SU-DHL-6 (cell line): ENCODE measurements around the gene ST3GAL6.

ENCODE experiments used
- H2AFZ ChIP-seq: fragments of 200-600 bp; sonication (generic); 2 replicates; pipeline ENCODE4 v1.6.1; 2014; ENCODE audit warnings: low read depth, mild to moderate bottlenecking, moderate library complexity, mixed read lengths, antibody characterized with exemption, low read length; ENCODE audit not compliant: severe bottlenecking
- H3F3A ChIP-seq: fragments of 200-600 bp; shearing (Covaris generic); 2 replicates; pipeline ENCODE4 v1.6.0; 2016; ENCODE audit warnings: antibody characterized with exemption, mild to moderate bottlenecking; ENCODE audit not compliant: insufficient read depth
- H3K27ac ChIP-seq: fragments of 200-600 bp; sonication (generic); 2 replicates; pipeline ENCODE4 v1.5.1; 2016; ENCODE audit warnings: low read depth, mild to moderate bottlenecking, low read length, moderate library complexity, mixed read lengths
- H3K27me3 ChIP-seq: fragments of 200-600 bp; sonication (generic), shearing (Covaris generic); 2 replicates; pipeline ENCODE4 v1.6.0; 2014; ENCODE audit warnings: mild to moderate bottlenecking, low read length
- H3K36me3 ChIP-seq: fragments of 200-600 bp; sonication (generic); 2 replicates; pipeline ENCODE4 v1.6.1; 2014; ENCODE audit warnings: mild to moderate bottlenecking, low read length, mixed read lengths
- H3K4me2 ChIP-seq: fragments of 300-600, 200-600 bp; shearing (Covaris generic), sonication (generic); 2 replicates; pipeline ENCODE4 v1.6.0; 2014; ENCODE audit warnings: low read length, low read depth, mild to moderate bottlenecking; ENCODE audit not compliant: poor library complexity, severe bottlenecking
- H3K4me3 ChIP-seq: fragments of 200-600 bp; sonication (generic); 2 replicates; pipeline ENCODE4 v1.5.1; 2014; ENCODE audit warnings: antibody characterized with exemption, low read length, mild to moderate bottlenecking, mixed read lengths; ENCODE audit not compliant: insufficient read depth, poor library complexity, severe bottlenecking
- H3K79me2 ChIP-seq: fragments of 200-600 bp; sonication (generic); 2 replicates; pipeline ENCODE4 v1.6.1; 2014; ENCODE audit warnings: mild to moderate bottlenecking, low read length, moderate library complexity; ENCODE audit not compliant: insufficient read depth
- H3K9ac ChIP-seq: fragments of 200-600 bp; sonication (generic); 2 replicates; pipeline ENCODE4 v1.7.0; 2014; ENCODE audit warnings: mild to moderate bottlenecking, low read length
- H3K9me2 ChIP-seq: fragments of 200-600 bp; sonication (generic); replicated peaks from 2 replicates; pipeline ENCODE4 v1.6.1; 2014; ENCODE audit warnings: low read length; ENCODE audit not compliant: insufficient read depth
- H3K9me3 ChIP-seq: fragments of 200-600 bp; sonication (generic); 2 replicates; pipeline ENCODE4 v1.6.1; 2014; ENCODE audit warnings: low read length, mixed read lengths; ENCODE audit not compliant: insufficient read depth
- H4K20me1 ChIP-seq: fragments of 200-600 bp; sonication (generic); 2 replicates; pipeline ENCODE4 v1.6.1; 2014; ENCODE audit warnings: low read depth, mild to moderate bottlenecking, antibody characterized with exemption, low read length, moderate library complexity, mixed read lengths
- EZH2phosphoT487 ChIP-seq: fragments of 200-600 bp; sonication (generic), shearing (Covaris generic); conservative IDR thresholded peaks from 2 replicates; pipeline ENCODE4 v1.6.1; 2018; ENCODE audit warnings: mild to moderate bottlenecking, antibody characterized with exemption, low read length, moderate library complexity, mixed read lengths
- TF ChIP-seq, protein P1 (sequence below): fragments of 200-600 bp; sonication (generic); IDR thresholded peaks from one replicate; pipeline ENCODE4 v1.5.1; 2017; ENCODE audit warnings: antibody characterized with exemption, mild to moderate bottlenecking, low read length, moderate library complexity; ENCODE audit not compliant: insufficient read depth, poor library complexity, severe bottlenecking

Gene ST3GAL6

DNA sequence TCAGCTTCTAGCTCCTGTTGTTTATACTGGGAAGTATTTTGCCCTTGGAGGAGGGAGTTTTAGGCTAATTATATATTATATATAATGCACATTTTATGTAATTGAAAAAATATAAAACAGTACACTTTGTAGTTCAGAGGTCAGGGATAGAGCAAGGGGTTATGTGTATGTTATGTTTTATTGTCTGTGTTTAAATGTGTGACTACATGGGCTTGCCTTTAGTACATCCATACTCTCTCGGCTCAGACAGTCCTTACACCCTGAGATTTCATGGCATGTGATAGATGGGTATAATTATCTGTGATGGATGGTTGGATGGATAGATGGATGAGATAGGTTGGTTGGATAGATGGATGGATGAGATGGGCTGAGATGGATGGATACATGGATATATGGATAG, 17.4 kb upstream of the ST3GAL6 start:
- no peaks in the 10 kb centered on the region for H3K27me3 ChIP-seq
- H3K4me2 ChIP-seq, result no peak overlapping the region
- H3K27ac ChIP-seq, result no peak overlapping the region
- no peaks in the 10 kb centered on the region for H3K36me3 ChIP-seq
- H3F3A ChIP-seq, result no peaks in the 10 kb centered on the region
- no peak overlapping the region for H3K9ac ChIP-seq
- H3K79me2 ChIP-seq, result no peaks in the 10 kb centered on the region
- no peak overlapping the region for H2AFZ ChIP-seq
- H3K9me3 ChIP-seq, result no peaks in the 10 kb centered on the region
- H3K9me2 ChIP-seq, result no peaks in the 10 kb centered on the region
- H4K20me1 ChIP-seq, result no peaks in the 10 kb centered on the region
- H3K4me3 ChIP-seq, result no peak overlapping the region
- no peak for TF ChIP-seq EZH2phosphoT487
- TF ChIP-seq, protein P1, sequence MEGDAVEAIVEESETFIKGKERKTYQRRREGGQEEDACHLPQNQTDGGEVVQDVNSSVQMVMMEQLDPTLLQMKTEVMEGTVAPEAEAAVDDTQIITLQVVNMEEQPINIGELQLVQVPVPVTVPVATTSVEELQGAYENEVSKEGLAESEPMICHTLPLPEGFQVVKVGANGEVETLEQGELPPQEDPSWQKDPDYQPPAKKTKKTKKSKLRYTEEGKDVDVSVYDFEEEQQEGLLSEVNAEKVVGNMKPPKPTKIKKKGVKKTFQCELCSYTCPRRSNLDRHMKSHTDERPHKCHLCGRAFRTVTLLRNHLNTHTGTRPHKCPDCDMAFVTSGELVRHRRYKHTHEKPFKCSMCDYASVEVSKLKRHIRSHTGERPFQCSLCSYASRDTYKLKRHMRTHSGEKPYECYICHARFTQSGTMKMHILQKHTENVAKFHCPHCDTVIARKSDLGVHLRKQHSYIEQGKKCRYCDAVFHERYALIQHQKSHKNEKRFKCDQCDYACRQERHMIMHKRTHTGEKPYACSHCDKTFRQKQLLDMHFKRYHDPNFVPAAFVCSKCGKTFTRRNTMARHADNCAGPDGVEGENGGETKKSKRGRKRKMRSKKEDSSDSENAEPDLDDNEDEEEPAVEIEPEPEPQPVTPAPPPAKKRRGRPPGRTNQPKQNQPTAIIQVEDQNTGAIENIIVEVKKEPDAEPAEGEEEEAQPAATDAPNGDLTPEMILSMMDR, result no peak

DNA sequence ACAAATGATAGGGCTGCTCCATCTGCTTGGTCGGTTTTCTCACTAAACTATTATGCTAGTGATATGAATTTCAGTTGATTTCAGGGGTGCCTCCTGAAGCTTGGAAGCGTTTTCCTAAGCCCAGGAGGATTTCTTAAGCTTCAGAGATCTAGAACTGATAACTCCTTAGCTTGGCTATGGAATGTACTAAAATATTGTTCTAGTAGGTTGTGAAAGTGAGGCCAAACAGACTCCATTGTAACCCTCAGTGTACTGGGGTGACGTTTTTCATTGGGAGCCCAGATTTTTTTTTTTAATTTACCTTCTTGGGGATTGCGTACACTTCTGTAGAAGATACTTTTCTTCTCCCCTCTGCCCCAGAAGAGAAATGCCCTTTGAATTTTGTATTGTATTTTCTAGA, 17.0 kb upstream of the ST3GAL6 start:
- no peak for TF ChIP-seq EZH2phosphoT487
- TF ChIP-seq, protein P1, result no peak
- Histone ChIP-seq H2AFZ (no peak overlapping the region), H3K79me2 (no peaks in the 10 kb centered on the region), H3F3A (no peaks in the 10 kb centered on the region), H3K9me2 (no peaks in the 10 kb centered on the region), H3K4me2 (no peak overlapping the region), H3K27ac (no peak overlapping the region), H3K36me3 (no peaks in the 10 kb centered on the region), H3K9me3 (no peaks in the 10 kb centered on the region), H3K27me3 (no peaks in the 10 kb centered on the region), H4K20me1 (no peaks in the 10 kb centered on the region), H3K4me3 (no peak overlapping the region), H3K9ac (no peak overlapping the region)

DNA sequence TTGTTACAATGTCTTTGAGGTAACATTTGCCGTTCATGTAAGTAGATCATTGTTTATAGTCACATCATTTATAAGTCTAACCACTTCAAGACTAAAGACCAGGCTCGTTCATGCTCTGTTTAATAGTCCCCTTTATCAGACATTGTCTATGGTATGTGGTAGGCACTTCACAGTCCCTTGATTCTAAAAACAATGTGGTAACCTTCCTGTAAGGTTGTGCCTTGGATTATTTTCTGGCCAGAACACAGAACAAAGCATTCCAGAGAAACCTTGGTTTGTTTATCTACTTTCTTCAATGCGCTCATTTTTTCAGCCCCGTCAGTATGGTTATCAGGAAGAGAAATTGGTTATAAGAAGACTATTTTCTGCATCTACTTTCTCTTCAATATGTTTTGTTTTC, 16.3 kb upstream of the ST3GAL6 start:
- Histone ChIP-seq H3K4me2 (no peak overlapping the region), H3K27ac (no peak overlapping the region), H2AFZ (no peak overlapping the region), H3K9me3 (no peaks in the 10 kb centered on the region), H3K4me3 (no peak overlapping the region), H3F3A (no peaks in the 10 kb centered on the region), H3K9ac (no peak overlapping the region), H4K20me1 (no peaks in the 10 kb centered on the region), H3K79me2 (no peaks in the 10 kb centered on the region), H3K27me3 (no peaks in the 10 kb centered on the region), H3K9me2 (no peaks in the 10 kb centered on the region), H3K36me3 (no peaks in the 10 kb centered on the region)
- no peak for TF ChIP-seq EZH2phosphoT487
- TF ChIP-seq, protein P1, result no peak
